Esophagus muscularis mucosa (tissue), 4 donors: ENCODE measurements around the gene CRYAB. TPM values are rescaled to one million over a fixed set of nuclear protein-coding genes. Genes with fewer than 3 reads are reported as not detected.
"Not testable (repeated sequence)": the region's sequence is repeated elsewhere in the genome, so short reads cannot be mapped to it uniquely, and the experiment has no call there.

ENCODE experiments used
- DNase-seq: peaks from one replicate; pipeline ENCODE4 v3.0.0-alpha.2; 2017; ENCODE audit errors: extremely low spot score
- H3K27ac ChIP-seq, 4 donors: fragments of 200-600 bp; sonication (generic); replicated peaks in 1 of 4; 1 replicate in 3 of 4; 2 replicates in 1 of 4; pipeline ENCODE4 v1.5.1; 2016 to 2019; ENCODE audit warnings: mild to moderate bottlenecking in 1 of 4
- H3K27me3 ChIP-seq, 4 donors: fragments of 200-600 bp; sonication (generic); one replicate each; pipeline versions ENCODE4 v1.5.1 to v1.6.0; 2016 to 2019
- H3K36me3 ChIP-seq, 4 donors: fragments of 200-600 bp; sonication (generic); one replicate each; pipeline ENCODE4 v1.5.1; 2016 to 2019
- H3K4me1 ChIP-seq, 4 donors: fragments of 200-600 bp; sonication (generic); one replicate each; pipeline ENCODE4 v1.5.1; 2016 to 2019
- H3K4me3 ChIP-seq, 4 donors: fragments of 200-600 bp; sonication (generic); 1 replicate in 2 of 4; 2 replicates in 2 of 4; pipeline ENCODE4 v1.5.1; 2016 to 2019; ENCODE audit warnings: mild to moderate bottlenecking in 4 of 4, moderate library complexity in 1 of 4
- H3K9me3 ChIP-seq, 4 donors: fragments of 200-600 bp; sonication (generic); 1 replicate in 3 of 4; 2 replicates in 1 of 4; pipeline ENCODE4 v1.5.1; 2016 to 2019
- CTCF ChIP-seq, 3 experiments: fragments of 200-600 bp in 2 of 3; fragments of 450-650 bp in 1 of 3; sonication (generic) in 2 of 3; IDR thresholded peaks; one replicate each; pipeline ENCODE4 v1.5.1; 2017 to 2019; ENCODE audit warnings: antibody characterized with exemption in 3 of 3, mild to moderate bottlenecking in 2 of 3, moderate library complexity in 1 of 3
- EP300 ChIP-seq: sonication (generic); formaldehyde crosslinking; IDR thresholded peaks from one replicate; pipeline ENCODE4 v1.6.1; 2017; ENCODE audit warnings: antibody characterized with exemption
- POLR2A ChIP-seq: fragments of 450-650 bp; IDR thresholded peaks from one replicate; pipeline ENCODE4 v1.6.1; 2017; ENCODE audit warnings: antibody characterized with exemption, moderate library complexity, mild to moderate bottlenecking, low read depth
- POLR2AphosphoS5 ChIP-seq, 2 donors: sonication (generic); formaldehyde crosslinking; IDR thresholded peaks; one replicate each; pipeline ENCODE4 v1.6.1; 2017; ENCODE audit warnings: antibody characterized with exemption in 2 of 2
- WGBS: methylation state at CpG from one replicate; pipeline ENCODE4 v1.1.5; 2018; 5-methylcytosine and 5-hydroxymethylcytosine counted together
- intact Hi-C: fragments of 100-400 bp; cut with DNase I; formaldehyde crosslinking; loops from one replicate; pipeline ENCODE4 v1.15.1; 2023
- total RNA-seq, 4 donors: library from RNA; depleted of rRNA; stranded (reverse); fragments of >200 nt; gene quantifications; one replicate each; pipeline versions ENCODE4 v1.1.0 to v1.2.1, GENCODE V29; 2016

CRYAB gene
- total RNA-seq, 4 donors from 2014 or later = 315 to 493 (median 382) TPM

- no peak overlapping the region for H3K4me3 ChIP-seq
- H3K27me3 ChIP-seq = no peaks in the 10 kb centered on the region
- TF ChIP-seq EP300 (no peak), POLR2A (no peak), CTCF (IDR thresholded peaks at IDR 0.05) (no peak), POLR2AphosphoS5 (IDR thresholded peaks at IDR 0.05) (peak in 1 of 2 donors; percentile 57)
- H3K36me3 ChIP-seq = no peaks in the 10 kb centered on the region
- no peak for DNase-seq
- peak overlapping the region; percentile 78 to 91 (median 84) for H3K27ac ChIP-seq
- intact Hi-C loops = no loop called here
- no peaks in the 10 kb centered on the region for H3K9me3 ChIP-seq
- H3K4me1 ChIP-seq = peaks cover 37 to 76% (median 70%) of the 10 kb centered on the region in 4 donors
- 49% methylated on average over 4 of the region's 4 CpGs for WGBS
Measured at GRCh38 chr11:111935317-111936039, 23.9 kb upstream of the CRYAB start.

GRCh38 chr11:111934306-111934705, 22.7 kb upstream of the CRYAB start:
- no peak for DNase-seq
- TF ChIP-seq POLR2A (no peak), EP300 (no peak), POLR2AphosphoS5 (IDR thresholded peaks at IDR 0.05) (no peak), CTCF (IDR thresholded peaks at IDR 0.05) (no peak)
- 86% methylated on average over 1 of the region's 1 CpG for WGBS
- intact Hi-C loops = no loop called here
- no peaks in the 10 kb centered on the region for H3K9me3 ChIP-seq
- H3K4me1 ChIP-seq = peaks cover 29 to 66% (median 61%) of the 10 kb centered on the region in 4 donors
- no peak overlapping the region for H3K4me3 ChIP-seq
- peak overlapping the region in 2 of 4 donors; percentile 81 to 91 for H3K27ac ChIP-seq
- H3K36me3 ChIP-seq = no peaks in the 10 kb centered on the region
- no peaks in the 10 kb centered on the region for H3K27me3 ChIP-seq

GRCh38 chr11:111933872-111934271, 22.3 kb upstream of the CRYAB start:
- DNase-seq = no peak
- Histone ChIP-seq H3K4me1 (peaks cover 26 to 62% (median 57%) of the 10 kb centered on the region in 4 donors), H3K27ac (peak overlapping the region in 2 of 4 donors; percentile 81 to 91), H3K27me3 (no peaks in the 10 kb centered on the region), H3K9me3 (no peaks in the 10 kb centered on the region), H3K36me3 (no peaks in the 10 kb centered on the region), H3K4me3 (no peak overlapping the region)
- WGBS = 41% methylated on average over 1 of the region's 1 CpG
- no peak for TF ChIP-seq POLR2A
- no peak for TF ChIP-seq POLR2AphosphoS5 (IDR thresholded peaks at IDR 0.05)
- no peak for TF ChIP-seq CTCF (IDR thresholded peaks at IDR 0.05)
- no peak for TF ChIP-seq EP300
- intact Hi-C loops = loop anchor here (2.0 kb wide), 1 partner anchor 55 kb away; the partner anchor contains the start of genes CFAP68 and FDXACB1

- DNase-seq, H3K9me3 ChIP-seq, H3K36me3 ChIP-seq, H3K27ac ChIP-seq, H3K27me3 ChIP-seq, H3K4me3 ChIP-seq: not testable (repeated sequence)
- intact Hi-C loops = loop anchor here (2.0 kb wide), 1 partner anchor 54 kb away; the partner anchor contains the start of genes CFAP68 and FDXACB1
- 93% methylated on average over 14 of the region's 14 CpGs for WGBS
- H3K4me1 ChIP-seq = peaks cover 20 to 55% (median 50%) of the 10 kb centered on the region in 4 donors
Measured at GRCh38 chr11:111933176-111933575, 21.6 kb upstream of the CRYAB start.

GRCh38 chr11:111932611-111932950, 21.0 kb upstream of the CRYAB start:
- Histone ChIP-seq H3K9me3 (no peaks in the 10 kb centered on the region), H3K36me3 (no peaks in the 10 kb centered on the region), H3K4me3 (no peak overlapping the region), H3K4me1 (peaks cover 14 to 51% (median 46%) of the 10 kb centered on the region in 4 donors), H3K27ac (no peak overlapping the region), H3K27me3 (no peaks in the 10 kb centered on the region)
- no peak for DNase-seq
- WGBS = 78% methylated on average over 2 of the region's 2 CpGs
- no peak for TF ChIP-seq POLR2A
- no peak for TF ChIP-seq CTCF (IDR thresholded peaks at IDR 0.05)
- intact Hi-C loops = loop anchor here (2.0 kb wide), 1 partner anchor 54 kb away; the partner anchor contains the start of genes CFAP68 and FDXACB1
